Osteocyte (in vitro differentiated cells): ENCODE measurements around the gene TFEB. TPM values are rescaled to one million over a fixed set of nuclear protein-coding genes. Genes with fewer than 3 reads are reported as not detected.

Source experiments
- DNase-seq: peaks from one replicate; pipeline ENCODE4 v3.0.0; 2021; ENCODE audit warnings: mixed read lengths; ENCODE audit not compliant: unreplicated experiment; ENCODE audit errors: extremely low spot score
- H3K27ac Mint-ChIP-seq: one replicate; pipeline ENCODE4 v1.8.0; 2021; ENCODE audit warnings: mild to moderate bottlenecking, mixed read lengths; ENCODE audit not compliant: unreplicated experiment
- H3K27me3 Mint-ChIP-seq: one replicate; pipeline ENCODE4 v1.8.0; 2021; ENCODE audit warnings: mixed read lengths; ENCODE audit not compliant: unreplicated experiment
- H3K36me3 Mint-ChIP-seq: one replicate; pipeline ENCODE4 v1.8.0; 2021; ENCODE audit warnings: mixed read lengths; ENCODE audit not compliant: unreplicated experiment
- H3K4me1 Mint-ChIP-seq: one replicate; pipeline ENCODE4 v1.8.0; 2021; ENCODE audit warnings: mixed read lengths; ENCODE audit not compliant: unreplicated experiment
- H3K4me3 Mint-ChIP-seq: one replicate; pipeline ENCODE4 v1.8.0; 2021; ENCODE audit warnings: mild to moderate bottlenecking, moderate library complexity, mixed read lengths; ENCODE audit not compliant: unreplicated experiment
- H3K9me3 Mint-ChIP-seq: one replicate; pipeline ENCODE4 v1.8.0; 2021; ENCODE audit warnings: mixed read lengths; ENCODE audit not compliant: unreplicated experiment
- total RNA-seq: library from RNA; stranded (reverse); gene quantifications from 2 replicates; pipeline ENCODE4 v1.2.1, GENCODE V29; 2021
- TF ChIP-seq, protein P1 (sequence below): fragments of 200-600 bp; sonication (generic); IDR thresholded peaks from 2 replicates; pipeline ENCODE4 v1.5.0; 2021; ENCODE audit warnings: antibody characterized with exemption, mild to moderate bottlenecking, moderate library complexity

TFEB gene
- total RNA-seq, 1 donor from 2014 or later, result 11.1 TPM

DNA sequence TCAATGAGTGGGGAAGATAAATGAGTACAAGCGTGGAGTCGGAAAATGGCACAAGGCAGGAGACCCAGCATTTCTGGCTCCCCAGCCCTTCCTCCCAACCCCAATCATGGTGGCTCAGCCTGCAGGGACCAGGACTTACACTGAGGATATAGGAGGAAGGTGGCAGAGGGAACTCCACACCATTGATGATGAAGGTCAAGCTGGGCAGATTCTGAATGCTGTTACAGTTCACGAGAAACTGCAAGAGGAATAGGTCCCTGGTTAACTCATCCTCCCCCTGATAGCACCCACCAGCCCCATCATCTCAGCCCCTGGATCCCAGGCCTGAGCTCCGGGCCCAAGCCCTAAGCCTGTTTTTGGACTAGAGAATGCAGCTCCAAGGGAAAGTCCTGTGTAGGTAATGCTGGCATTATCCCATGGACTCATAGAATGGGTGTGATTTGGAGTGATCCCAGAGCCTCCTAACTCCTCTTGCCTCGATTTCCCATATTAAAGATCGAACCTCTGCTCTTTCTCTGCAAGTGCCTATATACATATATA, 2.3 kb upstream of the TFEB start:
- Mint-ChIP-seq H3K9me3 (no peaks in the 10 kb centered on the region), H3K27me3 (no peaks in the 10 kb centered on the region), H3K4me1 (peaks cover 13% of the 10 kb centered on the region), H3K27ac (no peak overlapping the region), H3K36me3 (no peaks in the 10 kb centered on the region), H3K4me3 (no peak overlapping the region)
- TF ChIP-seq, protein P1, sequence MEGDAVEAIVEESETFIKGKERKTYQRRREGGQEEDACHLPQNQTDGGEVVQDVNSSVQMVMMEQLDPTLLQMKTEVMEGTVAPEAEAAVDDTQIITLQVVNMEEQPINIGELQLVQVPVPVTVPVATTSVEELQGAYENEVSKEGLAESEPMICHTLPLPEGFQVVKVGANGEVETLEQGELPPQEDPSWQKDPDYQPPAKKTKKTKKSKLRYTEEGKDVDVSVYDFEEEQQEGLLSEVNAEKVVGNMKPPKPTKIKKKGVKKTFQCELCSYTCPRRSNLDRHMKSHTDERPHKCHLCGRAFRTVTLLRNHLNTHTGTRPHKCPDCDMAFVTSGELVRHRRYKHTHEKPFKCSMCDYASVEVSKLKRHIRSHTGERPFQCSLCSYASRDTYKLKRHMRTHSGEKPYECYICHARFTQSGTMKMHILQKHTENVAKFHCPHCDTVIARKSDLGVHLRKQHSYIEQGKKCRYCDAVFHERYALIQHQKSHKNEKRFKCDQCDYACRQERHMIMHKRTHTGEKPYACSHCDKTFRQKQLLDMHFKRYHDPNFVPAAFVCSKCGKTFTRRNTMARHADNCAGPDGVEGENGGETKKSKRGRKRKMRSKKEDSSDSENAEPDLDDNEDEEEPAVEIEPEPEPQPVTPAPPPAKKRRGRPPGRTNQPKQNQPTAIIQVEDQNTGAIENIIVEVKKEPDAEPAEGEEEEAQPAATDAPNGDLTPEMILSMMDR, result no peak
- DNase-seq, result no peak

DNA sequence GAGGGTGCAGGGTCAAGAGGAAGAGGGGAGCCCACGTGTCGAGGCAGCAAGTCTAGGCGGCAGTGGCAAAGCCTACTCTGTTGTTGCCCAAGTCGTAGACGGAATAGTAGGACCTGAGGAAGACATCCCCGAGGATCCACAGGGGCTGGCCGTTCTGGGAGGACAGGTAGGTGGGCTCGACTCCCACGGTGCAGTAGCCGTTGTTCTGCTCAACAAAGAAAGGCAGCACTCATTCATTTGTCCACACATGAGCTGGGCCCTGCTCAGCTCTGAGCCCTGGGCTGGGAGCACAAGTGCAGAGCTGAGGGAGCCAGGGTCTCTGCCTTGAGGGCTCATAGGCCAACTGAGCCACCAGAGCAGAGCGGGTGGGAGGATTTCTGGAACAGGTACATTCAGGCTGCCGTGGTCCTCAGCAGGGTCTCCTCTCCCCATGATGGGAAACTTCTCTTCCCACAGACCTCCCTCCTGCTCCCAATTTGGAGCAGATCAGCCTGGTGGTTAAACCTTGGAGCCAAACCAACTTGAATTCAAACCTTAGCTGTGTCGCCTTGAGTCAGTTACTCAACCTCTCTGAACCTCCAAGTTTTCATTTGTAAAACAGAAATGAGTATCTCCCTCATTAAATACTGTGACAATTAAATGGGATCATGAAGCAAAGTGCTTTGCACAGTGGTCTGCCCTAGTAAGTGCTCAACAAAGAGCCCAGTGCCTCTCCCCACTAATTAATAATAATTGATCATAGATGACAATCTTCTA, 1.6 kb upstream of the TFEB start:
- DNase-seq, result no peak

GRCh38 chr6:41736186-41736733, 852 bp upstream of the TFEB start:
- no peak for DNase-seq

More for the DNA sequence above, 1.6 kb upstream of the TFEB start:
- Mint-ChIP-seq H3K9me3 (no peaks in the 10 kb centered on the region), H3K4me3 (no peak overlapping the region), H3K27me3 (no peaks in the 10 kb centered on the region), H3K27ac (no peak overlapping the region), H3K4me1 (peaks cover 17% of the 10 kb centered on the region), H3K36me3 (no peaks in the 10 kb centered on the region)
- TF ChIP-seq, protein P1, result no peak

GRCh38 chr6:41734666-41735426, 562 bp downstream of the TFEB start:
- peaks cover 26% of the 10 kb centered on the region for H3K4me1 Mint-ChIP-seq
- H3K27me3 Mint-ChIP-seq, result no peaks in the 10 kb centered on the region
- H3K4me3 Mint-ChIP-seq, result peak overlapping the region; percentile 74
- no peaks in the 10 kb centered on the region for H3K36me3 Mint-ChIP-seq
- H3K27ac Mint-ChIP-seq, result peak overlapping the region; percentile 73
- no peaks in the 10 kb centered on the region for H3K9me3 Mint-ChIP-seq
- peak; percentile 92 for DNase-seq
- TF ChIP-seq, protein P1, result no peak

More at GRCh38 chr6:41736186-41736733, 852 bp upstream of the TFEB start:
- Mint-ChIP-seq H3K36me3 (no peaks in the 10 kb centered on the region), H3K4me1 (peaks cover 17% of the 10 kb centered on the region), H3K27ac (no peak overlapping the region), H3K27me3 (no peaks in the 10 kb centered on the region), H3K4me3 (no peak overlapping the region), H3K9me3 (no peaks in the 10 kb centered on the region)
- TF ChIP-seq, protein P1, result no peak
